K562 (cell line): ENCODE data around the gene CISD2. TPM values are rescaled to one million over a fixed set of nuclear protein-coding genes. Genes with fewer than 3 reads are reported as not detected.
A peak's percentile ranks its signal among the peaks of the same experiment; 100 is the strongest.

Source experiments
- BDP1 ChIP-seq: IDR thresholded peaks from 3 replicates; pipeline ENCODE4 v1.6.1; 2011; ENCODE audit not compliant: insufficient read length, insufficient read depth
- CHCHD3 ChIP-seq: fragments of 250-450 bp; sonication (Bioruptor Pico); IDR thresholded peaks from 2 replicates; pipeline ENCODE4 v2.1.2; 2022; ENCODE audit warnings: mild to moderate bottlenecking
- FOS ChIP-seq: IDR thresholded peaks from 3 replicates; pipeline ENCODE4 v1.6.1; 2011; ENCODE audit not compliant: insufficient read length; ENCODE audit errors: extremely low read depth
- GTF2E2 ChIP-seq: fragments of 200-800 bp; sonication (Bioruptor generic); IDR thresholded peaks from 2 replicates; pipeline ENCODE4 v1.6.1; 2016; ENCODE audit warnings: missing genetic modification characterization, missing compliant biosample characterization
- MEF2A ChIP-seq: IDR thresholded peaks from 2 replicates; pipeline ENCODE4 v1.6.1; 2011; ENCODE audit warnings: low read depth, mild to moderate bottlenecking, low read length, moderate library complexity; ENCODE audit not compliant: control insufficient read depth
- NEUROD1 ChIP-seq: fragments of 150-350 bp; IDR thresholded peaks from 2 replicates; pipeline ENCODE4 v1.6.1; 2014; ENCODE audit warnings: borderline replicate concordance, low read length, low read depth; ENCODE audit not compliant: partially characterized antibody
- PHF20 ChIP-seq: fragments of 450-650 bp; IDR thresholded peaks from 2 replicates; pipeline ENCODE4 v1.6.1; 2018; ENCODE audit not compliant: partially characterized antibody
- PTBP1 ChIP-seq: fragments of 200-400 bp; formaldehyde crosslinking; IDR thresholded peaks from 2 replicates; pipeline ENCODE4 v1.6.1; 2017; ENCODE audit warnings: low read depth, low read length
- PTRF ChIP-seq: fragments of 450-650 bp; IDR thresholded peaks from 2 replicates; pipeline ENCODE4 v1.6.1; 2016; ENCODE audit warnings: mild to moderate bottlenecking, missing genetic modification characterization, missing compliant biosample characterization
- SAFB2 ChIP-seq: fragments of 200-400 bp; formaldehyde crosslinking; IDR thresholded peaks from 2 replicates; pipeline ENCODE4 v1.6.1; 2018; ENCODE audit warnings: borderline replicate concordance, low read length, low read depth, moderate library complexity; ENCODE audit not compliant: severe bottlenecking
- SMAD1 ChIP-seq: fragments of 150-350 bp; IDR thresholded peaks from 2 replicates; pipeline ENCODE4 v1.6.1; 2014; ENCODE audit warnings: low read length, low read depth; ENCODE audit not compliant: partially characterized antibody
- SMAD4 ChIP-seq: fragments of 250-450 bp; sonication (Bioruptor Pico); conservative IDR thresholded peaks from 2 replicates; pipeline ENCODE4 v1.8.0; 2021; ENCODE audit warnings: inconsistent platforms, mild to moderate bottlenecking, moderate library complexity
- SMARCA5 ChIP-seq: fragments of 450-650 bp; IDR thresholded peaks from 2 replicates; pipeline ENCODE4 v1.6.1; 2016
- SOX6 ChIP-seq: fragments of 450-650 bp; IDR thresholded peaks from 2 replicates; pipeline ENCODE4 v1.6.1; 2014; ENCODE audit warnings: mild to moderate bottlenecking
- XRCC4 ChIP-seq: IDR thresholded peaks from one replicate; pipeline ENCODE4 v1.6.1; 2011; ENCODE audit not compliant: insufficient read depth, insufficient read length; ENCODE audit errors: extremely low read depth
- ZNF165 ChIP-seq: fragments of 250-450 bp; sonication (Bioruptor Pico); IDR thresholded peaks from 2 replicates; pipeline ENCODE4 v1.4.0; 2020; ENCODE audit warnings: borderline replicate concordance
- ZNF253 ChIP-seq: fragments of 250-450 bp; sonication (Bioruptor Pico); conservative IDR thresholded peaks from 2 replicates; pipeline ENCODE4 v1.6.1; 2021; ENCODE audit warnings: mild to moderate bottlenecking
- ZNF586 ChIP-seq: fragments of 450-650 bp; formaldehyde crosslinking; conservative IDR thresholded peaks from 2 replicates; pipeline ENCODE4 v1.4.0; 2020; ENCODE audit warnings: mild to moderate bottlenecking, moderate library complexity
- polyA plus RNA-seq, 8 experiments: library from polyadenylated mRNA; depleted of rRNA in 4 of 8; stranded (reverse) in 5 of 8; unstranded in 3 of 8; fragments of >200 nt; fragmentation: Nextera tagmentation in 2 of 8; fragmentation: Illumina TruSeq in 1 of 8; extraction: Ambion mirVana in 2 of 8; extraction: Trizol in 1 of 8; gene quantifications; 2 replicates each; pipeline versions ENCODE4 v1.2.1 to v1.2.3, GENCODE V29; 2011 to 2014; ENCODE audit warnings: inconsistent platforms in 1 of 8, missing spikeins in 1 of 8
- total RNA-seq, 7 experiments: library from RNA; depleted of rRNA in 6 of 7; stranded (reverse); fragments of >200 nt in 6 of 7; fragmentation: Illumina TruSeq in 2 of 7; extraction: Trizol in 2 of 7; gene quantifications; 2 replicates each; pipeline versions ENCODE4 v1.2.1 to v1.2.3, GENCODE V29; 2011 to 2021; ENCODE audit warnings: low replicate concordance in 1 of 7
- TF ChIP-seq, protein P1 (sequence below): fragments of 450-650 bp; formaldehyde crosslinking; IDR thresholded peaks from 2 replicates; pipeline ENCODE4 v1.4.0; 2020; ENCODE audit warnings: mild to moderate bottlenecking, mixed read lengths
- TF ChIP-seq, protein P2 (sequence below): fragments of 250-450 bp; sonication (Bioruptor Pico); IDR thresholded peaks from 2 replicates; pipeline ENCODE4 v1.5.0; 2021; ENCODE audit warnings: mild to moderate bottlenecking, borderline replicate concordance
- TF ChIP-seq, protein P3 (sequence below), 2 experiments: fragments of 200-800 bp in 1 of 2; sonication (Bioruptor generic) in 1 of 2; sonication (generic) in 1 of 2; formaldehyde crosslinking in 1 of 2; IDR thresholded peaks in 1 of 2; conservative IDR thresholded peaks in 1 of 2; 2 replicates each; pipeline versions ENCODE4 v1.5.0 to v1.6.1; 2016 to 2020; ENCODE audit warnings: missing compliant biosample characterization in 1 of 2, missing genetic modification characterization in 1 of 2, missing genetic modification reagents in 1 of 2
- TF ChIP-seq, protein P4 (sequence below): sonication (generic); formaldehyde crosslinking; IDR thresholded peaks from 2 replicates; pipeline ENCODE4 v1.8.1; 2022; ENCODE audit warnings: missing genetic modification reagents

Gene CISD2
- total and polyA plus RNA-seq, 9 of the 15 experiments (the other 6 are each of a cell fraction or from before 2014, with no cell fraction given) = 37.8 to 91.4 (median 59.8) TPM

DNA sequence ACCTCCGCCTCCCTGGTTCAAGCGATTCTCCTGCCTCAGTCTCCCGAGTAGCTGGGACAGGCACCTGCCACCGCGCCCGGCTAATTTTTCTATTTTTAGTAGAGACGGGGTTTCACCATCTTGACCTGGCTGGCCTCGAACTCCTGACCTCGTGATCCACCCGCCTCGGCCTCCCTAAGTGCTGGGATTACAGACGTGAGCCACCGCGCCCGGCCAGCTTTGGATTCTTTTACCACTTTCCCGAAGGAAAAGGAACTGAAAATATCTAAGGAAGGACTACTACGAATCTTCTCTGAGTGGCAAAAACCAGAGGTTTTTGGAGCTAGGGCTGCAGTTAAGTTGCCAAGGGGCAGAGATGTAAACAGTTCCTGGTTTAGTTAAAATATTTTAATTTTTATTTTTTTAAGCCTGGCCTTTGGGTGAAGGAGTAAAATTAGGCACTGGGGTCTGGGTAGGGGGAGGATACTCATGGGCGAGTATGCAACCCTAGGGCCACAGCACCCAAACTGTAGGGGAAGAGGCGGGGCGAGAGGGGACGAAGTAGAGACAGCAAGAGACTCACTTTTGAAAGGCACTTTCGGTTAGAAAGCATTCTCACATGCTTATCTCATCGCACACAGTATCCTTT is 525 bp upstream of the CISD2 start (continued):
- TF ChIP-seq CHCHD3 (CRISPR knock-in tag) (no peak), PTRF (no peak), FOS (no peak), GTF2E2 (no peak; the same call in 1 of the 2 replicates), PTBP1 (no peak), XRCC4 (no peak), NEUROD1 (no peak), SMAD4 (CRISPR knock-in tag) (no peak), SAFB2 (no peak), SOX6 (no peak), SMAD1 (no peak), ZNF586 (CRISPR knock-in tag) (no peak), BDP1 (no peak), ZNF253 (CRISPR knock-in tag) (no peak), SMARCA5 (no peak), PHF20 (no peak), MEF2A (no peak), ZNF165 (CRISPR knock-in tag) (no peak)
- TF ChIP-seq, protein P1, sequence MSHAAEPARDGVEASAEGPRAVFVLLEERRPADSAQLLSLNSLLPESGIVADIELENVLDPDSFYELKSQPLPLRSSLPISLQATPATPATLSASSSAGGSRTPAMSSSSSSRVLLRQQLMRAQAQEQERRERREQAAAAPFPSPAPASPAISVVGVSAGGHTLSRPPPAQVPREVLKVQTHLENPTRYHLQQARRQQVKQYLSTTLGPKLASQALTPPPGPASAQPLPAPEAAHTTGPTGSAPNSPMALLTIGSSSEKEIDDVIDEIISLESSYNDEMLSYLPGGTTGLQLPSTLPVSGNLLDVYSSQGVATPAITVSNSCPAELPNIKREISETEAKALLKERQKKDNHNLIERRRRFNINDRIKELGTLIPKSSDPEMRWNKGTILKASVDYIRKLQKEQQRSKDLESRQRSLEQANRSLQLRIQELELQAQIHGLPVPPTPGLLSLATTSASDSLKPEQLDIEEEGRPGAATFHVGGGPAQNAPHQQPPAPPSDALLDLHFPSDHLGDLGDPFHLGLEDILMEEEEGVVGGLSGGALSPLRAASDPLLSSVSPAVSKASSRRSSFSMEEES (CRISPR knock-in tag) = peak; percentile 59
- TF ChIP-seq, protein P2, sequence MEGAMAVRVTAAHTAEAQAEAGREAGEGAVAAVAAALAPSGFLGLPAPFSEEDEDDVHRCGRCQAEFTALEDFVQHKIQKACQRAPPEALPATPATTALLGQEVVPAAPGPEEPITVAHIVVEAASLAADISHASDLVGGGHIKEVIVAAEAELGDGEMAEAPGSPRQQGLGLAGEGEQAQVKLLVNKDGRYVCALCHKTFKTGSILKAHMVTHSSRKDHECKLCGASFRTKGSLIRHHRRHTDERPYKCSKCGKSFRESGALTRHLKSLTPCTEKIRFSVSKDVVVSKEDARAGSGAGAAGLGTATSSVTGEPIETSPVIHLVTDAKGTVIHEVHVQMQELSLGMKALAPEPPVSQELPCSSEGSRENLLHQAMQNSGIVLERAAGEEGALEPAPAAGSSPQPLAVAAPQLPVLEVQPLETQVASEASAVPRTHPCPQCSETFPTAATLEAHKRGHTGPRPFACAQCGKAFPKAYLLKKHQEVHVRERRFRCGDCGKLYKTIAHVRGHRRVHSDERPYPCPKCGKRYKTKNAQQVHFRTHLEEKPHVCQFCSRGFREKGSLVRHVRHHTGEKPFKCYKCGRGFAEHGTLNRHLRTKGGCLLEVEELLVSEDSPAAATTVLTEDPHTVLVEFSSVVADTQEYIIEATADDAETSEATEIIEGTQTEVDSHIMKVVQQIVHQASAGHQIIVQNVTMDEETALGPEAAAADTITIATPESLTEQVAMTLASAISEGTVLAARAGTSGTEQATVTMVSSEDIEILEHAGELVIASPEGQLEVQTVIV (CRISPR knock-in tag) = no peak
- TF ChIP-seq, protein P3, sequence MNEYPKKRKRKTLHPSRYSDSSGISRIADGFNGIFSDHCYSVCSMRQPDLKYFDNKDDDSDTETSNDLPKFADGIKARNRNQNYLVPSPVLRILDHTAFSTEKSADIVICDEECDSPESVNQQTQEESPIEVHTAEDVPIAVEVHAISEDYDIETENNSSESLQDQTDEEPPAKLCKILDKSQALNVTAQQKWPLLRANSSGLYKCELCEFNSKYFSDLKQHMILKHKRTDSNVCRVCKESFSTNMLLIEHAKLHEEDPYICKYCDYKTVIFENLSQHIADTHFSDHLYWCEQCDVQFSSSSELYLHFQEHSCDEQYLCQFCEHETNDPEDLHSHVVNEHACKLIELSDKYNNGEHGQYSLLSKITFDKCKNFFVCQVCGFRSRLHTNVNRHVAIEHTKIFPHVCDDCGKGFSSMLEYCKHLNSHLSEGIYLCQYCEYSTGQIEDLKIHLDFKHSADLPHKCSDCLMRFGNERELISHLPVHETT (CRISPR knock-in tag; conservative IDR thresholded peaks at IDR 0.05 in 1 of 2, IDR thresholded peaks at IDR 0.05 in 1 of 2) = no peak; a peak in 1 of 4 replicates
- TF ChIP-seq, protein P4, sequence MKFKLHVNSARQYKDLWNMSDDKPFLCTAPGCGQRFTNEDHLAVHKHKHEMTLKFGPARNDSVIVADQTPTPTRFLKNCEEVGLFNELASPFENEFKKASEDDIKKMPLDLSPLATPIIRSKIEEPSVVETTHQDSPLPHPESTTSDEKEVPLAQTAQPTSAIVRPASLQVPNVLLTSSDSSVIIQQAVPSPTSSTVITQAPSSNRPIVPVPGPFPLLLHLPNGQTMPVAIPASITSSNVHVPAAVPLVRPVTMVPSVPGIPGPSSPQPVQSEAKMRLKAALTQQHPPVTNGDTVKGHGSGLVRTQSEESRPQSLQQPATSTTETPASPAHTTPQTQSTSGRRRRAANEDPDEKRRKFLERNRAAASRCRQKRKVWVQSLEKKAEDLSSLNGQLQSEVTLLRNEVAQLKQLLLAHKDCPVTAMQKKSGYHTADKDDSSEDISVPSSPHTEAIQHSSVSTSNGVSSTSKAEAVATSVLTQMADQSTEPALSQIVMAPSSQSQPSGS (CRISPR knock-in tag) = no peak
